PFSK-1 (cell line): ENCODE results near the gene ROBO2.

Source experiments
- POLR2AphosphoS5 ChIP-seq: IDR thresholded peaks from 2 replicates; pipeline ENCODE4 v1.6.1; 2012; ENCODE audit warnings: low read depth, mild to moderate bottlenecking, control low read depth, low read length, moderate library complexity
- REST ChIP-seq, 2 experiments: IDR thresholded peaks; 2 replicates each; pipeline versions ENCODE4 v1.6.1 to v1.8.0; 2011 to 2012; ENCODE audit warnings: low read depth in 2 of 2, low read length in 2 of 2, control low read depth in 1 of 2, inconsistent platforms in 1 of 2, mild to moderate bottlenecking in 1 of 2, moderate library complexity in 1 of 2; ENCODE audit not compliant: insufficient read depth in 1 of 2

DNA sequence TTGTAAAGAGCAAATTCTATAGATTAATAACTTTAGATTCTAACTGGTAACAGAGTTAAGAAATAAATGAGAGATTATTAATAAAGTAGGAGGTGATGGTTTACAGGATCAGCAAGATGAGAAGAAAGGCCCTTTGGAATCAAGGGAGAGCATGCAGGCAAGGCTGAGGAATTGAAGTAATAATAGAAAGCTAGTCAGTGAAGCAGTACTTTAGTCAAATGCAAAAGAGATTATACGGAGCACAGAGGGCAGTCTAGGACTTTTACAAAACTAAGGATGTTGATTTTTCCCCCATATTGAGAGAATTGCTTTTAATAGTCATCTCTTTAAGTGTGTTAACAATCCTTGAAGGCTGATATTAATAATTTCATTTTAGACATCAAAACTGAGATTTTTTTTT, 146.4 kb downstream of the ROBO2 start:
- TF ChIP-seq POLR2AphosphoS5 (no peak), REST (IDR thresholded peaks at IDR 0.05; ENCODE audit: insufficient read depth in 1 of 2, low read depth in 2 of 2, low read length in 2 of 2) (no peak)
